H1 (cell line): ENCODE data around the gene DRD1. TPM values are rescaled to one million over a fixed set of nuclear protein-coding genes. Genes with fewer than 3 reads are reported as not detected.
A peak's percentile ranks its signal among the peaks of the same experiment; 100 is the strongest.

Experiments
- CTCF ChIA-PET: fragments of 300-600 bp; sonication (Branson Sonifier 250); formaldehyde crosslinking; loops from one replicate; lab custom pipeline; 2021; ENCODE audit not compliant: partially characterized antibody; lab: Charles Lee
- POLR2A ChIA-PET: fragments of 300-600 bp; sonication (Branson Sonifier 250); formaldehyde crosslinking; loops from one replicate; lab custom pipeline; 2021; ENCODE audit warnings: inconsistent platforms; ENCODE audit not compliant: partially characterized antibody; lab: Charles Lee
- DNase-seq, 2 experiments: peaks; one replicate each; pipeline versions ENCODE4 v3.0.0 to v3.0.0-alpha.2; 2010 to 2022; ENCODE audit warnings: low spot score in 2 of 2, low read depth in 1 of 2, mixed read lengths in 1 of 2
- FAIRE-seq: peaks from 2 replicates; lab custom pipeline; 2011; peaks lifted over from hg19 to GRCh38; lab: Jason Lieb, UNC
- H2AFZ ChIP-seq: 2 replicates; pipeline ENCODE4 v1.8.1; 2012; ENCODE audit warnings: low read length, inconsistent platforms
- H2AK5ac ChIP-seq: 2 replicates; pipeline ENCODE4 v1.6.1; 2013; ENCODE audit warnings: low read depth, low read length
- H2BK120ac ChIP-seq: replicated peaks from 2 replicates; pipeline ENCODE3; 2013; ENCODE audit warnings: low read depth, low read length, inconsistent platforms
- H2BK12ac ChIP-seq: 2 replicates; pipeline ENCODE4 v1.6.1; 2013; ENCODE audit warnings: low read depth, low read length
- H2BK15ac ChIP-seq: 2 replicates; pipeline ENCODE4 v1.6.1; 2013; ENCODE audit warnings: low read length
- H2BK20ac ChIP-seq: 2 replicates; pipeline ENCODE4 v1.6.1; 2013; ENCODE audit warnings: low read length
- H2BK5ac ChIP-seq: 2 replicates; pipeline ENCODE4 v1.6.1; 2013; ENCODE audit warnings: low read depth, low read length
- H3K14ac ChIP-seq: 2 replicates; pipeline ENCODE4 v1.6.1; 2013; ENCODE audit warnings: inconsistent platforms; ENCODE audit not compliant: insufficient read length
- H3K18ac ChIP-seq: 2 replicates; pipeline ENCODE4 v1.6.1; 2013; ENCODE audit warnings: low read length; ENCODE audit errors: extremely low read depth
- H3K23ac ChIP-seq: 2 replicates; pipeline ENCODE4 v1.6.1; 2013; ENCODE audit warnings: inconsistent platforms; ENCODE audit not compliant: insufficient read length
- H3K23me2 ChIP-seq: 2 replicates; pipeline ENCODE4 v1.6.1; 2013; ENCODE audit warnings: low read depth, low read length
- H3K27ac ChIP-seq: 2 replicates; pipeline ENCODE4 v1.6.1; 2011; ENCODE audit warnings: low read depth, low read length, inconsistent platforms
- H3K27me3 ChIP-seq, 4 experiments: replicated peaks in 1 of 4; 1 replicate in 1 of 4; 2 replicates in 3 of 4; pipeline versions ENCODE4 v1.6.1 to v1.8.1; 2011 to 2013; ENCODE audit warnings: low read length in 3 of 4, mild to moderate bottlenecking in 3 of 4, inconsistent platforms in 2 of 4, mixed read lengths in 2 of 4, moderate library complexity in 1 of 4; ENCODE audit not compliant: control insufficient read depth in 3 of 4, insufficient read depth in 3 of 4; ENCODE audit errors: extremely low read depth in 1 of 4
- H3K36me3 ChIP-seq, 4 experiments: 2 replicates each; pipeline versions ENCODE4 v1.6.1 to v1.8.1; 2011 to 2013; ENCODE audit warnings: mild to moderate bottlenecking in 4 of 4, low read length in 3 of 4, moderate library complexity in 2 of 4, control low read depth in 1 of 4, inconsistent platforms in 1 of 4; ENCODE audit not compliant: insufficient read depth in 4 of 4, control insufficient read depth in 2 of 4
- H3K4ac ChIP-seq: replicated peaks from 2 replicates; pipeline ENCODE3; 2013; ENCODE audit warnings: low read length, low read depth, mixed read lengths, inconsistent platforms; ENCODE audit not compliant: insufficient read length
- H3K4me1 ChIP-seq, 4 experiments: replicated peaks in 1 of 4; 1 replicate in 1 of 4; 2 replicates in 3 of 4; pipeline versions ENCODE4 v1.6.1 to v1.8.1; 2011 to 2013; ENCODE audit warnings: low read length in 3 of 4, inconsistent platforms in 2 of 4, mixed read lengths in 1 of 4; ENCODE audit not compliant: insufficient read depth in 4 of 4, control insufficient read depth in 3 of 4
- H3K4me2 ChIP-seq, 2 experiments: 2 replicates each; pipeline versions ENCODE4 v1.6.1 to v1.8.1; 2011 to 2013; ENCODE audit warnings: low read depth in 2 of 2, low read length in 2 of 2, control low read depth in 1 of 2, inconsistent platforms in 1 of 2, mild to moderate bottlenecking in 1 of 2; ENCODE audit not compliant: insufficient read depth in 1 of 2
- H3K4me3 ChIP-seq, 4 experiments: fragments of 200-600, 300-600 bp in 1 of 4; sonication (generic), shearing (Covaris generic), sonication (Bioruptor Twin) in 1 of 4; 2 replicates each; pipeline versions ENCODE4 v1.5.1 to v1.8.1; 2011 to 2016; ENCODE audit warnings: low read length in 4 of 4, low read depth in 3 of 4, control low read depth in 2 of 4, inconsistent platforms in 2 of 4, mild to moderate bottlenecking in 2 of 4, mixed read lengths in 1 of 4, moderate library complexity in 1 of 4; ENCODE audit not compliant: insufficient read depth in 2 of 4; ENCODE audit errors: extremely low read depth in 1 of 4
- H3K56ac ChIP-seq: replicated peaks from 2 replicates; pipeline ENCODE3; 2013; ENCODE audit warnings: low read depth, mild to moderate bottlenecking, mixed read lengths, low read length, inconsistent platforms; ENCODE audit not compliant: insufficient read length
- H3K79me1 ChIP-seq: 2 replicates; pipeline ENCODE4 v1.6.1; 2013; ENCODE audit warnings: low read depth, low read length, control low read depth
- H3K79me2 ChIP-seq, 2 experiments: 2 replicates each; pipeline versions ENCODE4 v1.6.1 to v1.8.1; 2012 to 2013; ENCODE audit warnings: low read length in 2 of 2, mild to moderate bottlenecking in 2 of 2, inconsistent platforms in 1 of 2; ENCODE audit not compliant: insufficient read depth in 2 of 2, control insufficient read depth in 1 of 2
- H3K9ac ChIP-seq, 4 experiments: replicated peaks in 1 of 4; 1 replicate in 1 of 4; 2 replicates in 3 of 4; pipeline versions ENCODE4 v1.6.1 to v1.8.1; 2011 to 2013; ENCODE audit warnings: low read depth in 3 of 4, low read length in 3 of 4, control low read depth in 2 of 4, mild to moderate bottlenecking in 2 of 4, moderate library complexity in 2 of 4, inconsistent platforms in 1 of 4; ENCODE audit errors: extremely low read depth in 1 of 4
- H3K9me3 ChIP-seq, 2 experiments: 2 replicates each; pipeline versions ENCODE4 v1.6.1 to v1.8.1; 2012 to 2013; ENCODE audit warnings: mild to moderate bottlenecking in 2 of 2, moderate library complexity in 2 of 2, control low read depth in 1 of 2, inconsistent platforms in 1 of 2, low read depth in 1 of 2, low read length in 1 of 2, mixed read lengths in 1 of 2; ENCODE audit not compliant: insufficient read depth in 2 of 2
- H4K20me1 ChIP-seq, 2 experiments: replicated peaks in 1 of 2; 2 replicates each; pipeline versions ENCODE3 to v1.8.1; 2011 to 2013; ENCODE audit warnings: inconsistent platforms in 2 of 2, low read length in 2 of 2, mild to moderate bottlenecking in 1 of 2; ENCODE audit not compliant: insufficient read depth in 2 of 2, control insufficient read depth in 1 of 2
- H4K5ac ChIP-seq: 2 replicates; pipeline ENCODE4 v1.6.1; 2013; ENCODE audit warnings: low read length, low read depth, mixed read lengths, inconsistent platforms; ENCODE audit not compliant: insufficient read length
- H4K8ac ChIP-seq: 2 replicates; pipeline ENCODE4 v1.8.0; 2013; ENCODE audit warnings: mild to moderate bottlenecking, moderate library complexity, low read length, inconsistent platforms; ENCODE audit not compliant: insufficient read depth; ENCODE audit errors: extremely low read depth
- H4K91ac ChIP-seq: replicated peaks from 2 replicates; pipeline ENCODE3; 2013; ENCODE audit warnings: low read length, mixed read lengths, inconsistent platforms; ENCODE audit not compliant: insufficient read length
- E2F6 ChIP-seq: IDR thresholded peaks from 2 replicates; pipeline ENCODE4 v1.6.1; 2012; ENCODE audit warnings: inconsistent platforms
- KDM1A ChIP-seq: fragments of 200-600, 300-600 bp; sonication (generic); IDR thresholded peaks from 2 replicates; pipeline ENCODE4 v1.7.1; 2016; ENCODE audit warnings: mild to moderate bottlenecking, low read length, borderline replicate concordance
- SIX5 ChIP-seq: IDR thresholded peaks from 2 replicates; pipeline ENCODE4 v1.6.1; 2011; ENCODE audit warnings: mild to moderate bottlenecking, low read depth, low read length
- WGBS, 2 experiments: shearing (Covaris generic) in 1 of 2; methylation state at CpG; one replicate each; pipeline versions ENCODE4 v1.1.6 to v1.1.7; 2013 to 2015; ENCODE audit warnings: low lambda C conversion rate in 2 of 2, mixed read lengths in 2 of 2, inconsistent platforms in 1 of 2, low coverage in 1 of 2, missing lambda C conversion rate in 1 of 2; ENCODE audit not compliant: insufficient replicate concordance in 2 of 2, insufficient coverage in 1 of 2, insufficient read length in 1 of 2; ENCODE audit errors: extremely low coverage in 1 of 2, missing lambda C conversion rate in 1 of 2; 5-methylcytosine and 5-hydroxymethylcytosine counted together
- polyA plus RNA-seq, 7 experiments: library from polyadenylated mRNA; depleted of rRNA in 3 of 7; stranded (reverse) in 5 of 7; unstranded in 2 of 7; fragments of >200 nt in 5 of 7; fragments of 200-250 nt in 2 of 7; gene quantifications; 1 replicate in 5 of 7; 2 replicates in 1 of 7; 4 replicates in 1 of 7; pipeline versions ENCODE4 v1.2.1 to v1.2.3, GENCODE V29; 2011 to 2013; ENCODE audit warnings: missing spikeins in 2 of 7, mixed read lengths in 2 of 7
- total RNA-seq: library from RNA; stranded (reverse); fragmentation: NEBNext Ultra II Directional; extraction: Animal tissue kit (Norgen Biotek cat#: 25700); gene quantifications from 2 replicates; pipeline ENCODE4 v1.2.1, GENCODE V29; 2021

Gene DRD1
- total and polyA plus RNA-seq, 2 of the 8 experiments (the other 6 are each of a cell fraction or from before 2014, with no cell fraction given): 0.03 to 0.19 TPM

DNA sequence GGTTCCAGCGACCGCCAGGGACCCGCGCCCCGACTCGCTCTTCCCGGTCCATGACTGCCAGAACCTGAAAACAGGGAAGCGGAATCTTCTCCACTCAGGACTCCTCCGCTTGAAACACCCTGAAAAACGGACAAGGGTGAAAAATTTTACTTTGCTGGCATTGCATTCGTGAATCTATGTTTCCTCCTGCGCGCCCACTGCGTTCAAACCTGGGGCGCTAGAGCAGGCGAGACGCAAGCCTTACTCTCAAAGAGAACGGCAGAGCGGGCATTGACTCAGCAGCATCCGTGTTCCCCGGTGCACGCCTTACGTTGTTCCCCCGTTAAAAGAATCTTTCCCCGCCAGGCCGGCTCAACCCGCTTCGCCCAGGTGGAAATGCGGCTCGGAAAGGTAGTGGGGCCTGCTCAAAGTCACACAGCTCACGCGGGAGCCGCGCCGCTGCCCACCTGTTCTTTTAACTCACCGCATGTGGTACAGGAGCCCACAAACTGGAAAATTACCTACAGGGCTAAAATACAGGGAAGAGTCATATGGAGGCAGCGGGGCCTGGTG, 999 bp upstream of the DRD1 start:
- no peak for FAIRE-seq
- POLR2A ChIA-PET: no interaction called here

More for the DNA sequence above, 999 bp upstream of the DRD1 start:
- Histone ChIP-seq H2BK15ac (no peak overlapping the region), H3K4ac (no peak overlapping the region), H3K23ac (no peak overlapping the region), H2AK5ac (no peak overlapping the region), H3K18ac (peak overlapping the region; percentile 49; the same call in 1 of the 2 replicates), H2BK5ac (no peak overlapping the region), H4K91ac (no peak overlapping the region), H3K9me3 (no peaks in the 10 kb centered on the region), H4K8ac (peak overlapping the region; percentile 53), H3K79me1 (no peaks in the 10 kb centered on the region), H2AFZ (0 out of 2 replicates have a peak overlapping the region, but pooled peaks have one; percentile 47), H3K4me2 (peak overlapping the region; percentile 46 to 92), H3K56ac (no peak overlapping the region), H2BK12ac (peak overlapping the region; percentile 78; the same call in 1 of the 2 replicates), H3K4me1 (peaks cover 3 to 12% (median 8%) of the 10 kb centered on the region in 4 experiments; a peak in 6 of 7 replicates), H3K27ac (no peak overlapping the region), H2BK20ac (0 out of 2 replicates have a peak overlapping the region, but pooled peaks have one; percentile 48), H3K4me3 (peak overlapping the region; percentile 17 to 67 (median 30); a peak in 7 of 8 replicates), H4K20me1 (no peaks in the 10 kb centered on the region), H3K27me3 (peaks cover 11 to 42% (median 38%) of the 10 kb centered on the region in 4 experiments), H4K5ac (no peak overlapping the region), H3K79me2 (no peaks in the 10 kb centered on the region), H3K14ac (no peak overlapping the region), H3K36me3 (no peaks in the 10 kb centered on the region), H3K23me2 (peaks cover 9% of the 10 kb centered on the region; the same call in 1 of the 2 replicates), H3K9ac (no peak overlapping the region), H2BK120ac (no peak overlapping the region)
- DNase-seq: no peak
- 31% methylated on average over 35 of the region's 37 CpGs; no CpG with 5 or more reads in 1 of the 2 experiments for WGBS, 2 experiments
- TF ChIP-seq SIX5: no peak
- TF ChIP-seq E2F6: peak; percentile 26; the same call in 1 of the 2 replicates
- TF ChIP-seq KDM1A: no peak
- CTCF ChIA-PET: interaction anchor here (0.7 to 3.3 kb wide), 12 partner anchors 13 to 507 kb away, joined by 3 to 22 read pairs (median 5); no protein-coding TSS in a partner anchor
